GM23338 (cell line): Measurements from ENCODE around the gene MUC5AC. TPM values are rescaled to one million over a fixed set of nuclear protein-coding genes. Genes with fewer than 3 reads are reported as not detected.

Source experiments
- ATAC-seq: fragments of 200-7000 bp; cut with Tn5 transposase; 3 replicates; pipeline ENCODE4 v1.9.1; 2020
- DNase-seq: peaks from one replicate; pipeline ENCODE4 v3.0.0-alpha.2; 2015; ENCODE audit warnings: low spot score
- H2AFZ ChIP-seq: fragments of 200-600 bp; sonication (generic); 2 replicates; pipeline ENCODE4 v1.8.0; 2016; ENCODE audit warnings: antibody characterized with exemption, mild to moderate bottlenecking, moderate library complexity
- H3F3A ChIP-seq: fragments of 200-600 bp; sonication (generic); replicated peaks from 2 replicates; pipeline ENCODE4 v1.8.0; 2017; ENCODE audit warnings: antibody characterized with exemption, mixed run types, low read depth
- H3K27ac ChIP-seq: fragments of 200-600 bp; sonication (generic); 2 replicates; pipeline ENCODE4 v1.6.1; 2016; ENCODE audit warnings: low read depth
- H3K27me3 ChIP-seq: fragments of 200-600 bp; sonication (generic); 2 replicates; pipeline ENCODE4 v1.8.0; 2016; ENCODE audit warnings: mild to moderate bottlenecking, mixed run types, moderate library complexity; ENCODE audit not compliant: insufficient read depth
- H3K36me3 ChIP-seq: fragments of 200-600 bp; sonication (generic); 2 replicates; pipeline ENCODE4 v1.8.0; 2016; ENCODE audit warnings: mild to moderate bottlenecking; ENCODE audit not compliant: insufficient read depth
- H3K4me1 ChIP-seq: fragments of 200-600 bp; sonication (generic); 2 replicates; pipeline ENCODE4 v1.8.0; 2016; ENCODE audit warnings: mild to moderate bottlenecking, moderate library complexity; ENCODE audit not compliant: insufficient read depth
- H3K4me2 ChIP-seq: fragments of 200-600 bp; sonication (generic); 2 replicates; pipeline ENCODE4 v1.7.1; 2017; ENCODE audit warnings: mixed run types
- H3K4me3 ChIP-seq: fragments of 200-600 bp; sonication (generic); 2 replicates; pipeline ENCODE4 v1.6.1; 2016; ENCODE audit warnings: mixed run types
- H3K79me2 ChIP-seq: fragments of 200-600 bp; sonication (generic); replicated peaks from 2 replicates; pipeline ENCODE4 v1.8.0; 2017; ENCODE audit warnings: mild to moderate bottlenecking; ENCODE audit not compliant: insufficient read depth
- H3K9me2 ChIP-seq: fragments of 200-600 bp; sonication (generic); 2 replicates; pipeline ENCODE4 v1.8.0; 2017; ENCODE audit not compliant: insufficient read depth
- H4K20me1 ChIP-seq: fragments of 200-600 bp; sonication (generic); replicated peaks from 2 replicates; pipeline ENCODE4 v1.8.0; 2017; ENCODE audit warnings: mild to moderate bottlenecking; ENCODE audit not compliant: insufficient read depth
- H3K27ac Mint-ChIP-seq: 2 replicates; pipeline ENCODE4 v1.8.0; 2020; ENCODE audit warnings: inconsistent platforms, mild to moderate bottlenecking, moderate library complexity, mixed read lengths
- H3K27me3 Mint-ChIP-seq: 3 replicates; pipeline ENCODE4 v1.8.0; 2022; ENCODE audit warnings: low read depth, mild to moderate bottlenecking, moderate library complexity, mixed read lengths, inconsistent platforms; ENCODE audit not compliant: insufficient read depth, poor library complexity
- H3K36me3 Mint-ChIP-seq: 3 replicates; pipeline ENCODE4 v1.8.0; 2021; ENCODE audit warnings: low read depth, mild to moderate bottlenecking, inconsistent platforms, moderate library complexity, mixed read lengths
- H3K4me1 Mint-ChIP-seq: 3 replicates; pipeline ENCODE4 v1.8.0; 2020; ENCODE audit warnings: mild to moderate bottlenecking, inconsistent platforms, mixed read lengths
- H3K4me3 Mint-ChIP-seq: 3 replicates; pipeline ENCODE4 v1.8.0; 2021; ENCODE audit warnings: moderate library complexity, mild to moderate bottlenecking, inconsistent platforms, mixed read lengths
- H3K9me3 Mint-ChIP-seq: 3 replicates; pipeline ENCODE4 v1.8.0; 2020; ENCODE audit warnings: moderate library complexity, mild to moderate bottlenecking, inconsistent platforms, mixed read lengths
- CREB1 ChIP-seq: fragments of 250-450 bp; sonication (Bioruptor Pico); IDR thresholded peaks from 2 replicates; pipeline ENCODE4 v1.5.0; 2020; ENCODE audit warnings: low read depth, mild to moderate bottlenecking, moderate library complexity
- EZH2 ChIP-seq: fragments of 200-600 bp; sonication (generic); IDR thresholded peaks from one replicate; pipeline ENCODE4 v1.8.0; 2017; ENCODE audit warnings: antibody characterized with exemption, mild to moderate bottlenecking, low read depth; ENCODE audit not compliant: unreplicated experiment
- EZH2phosphoT487 ChIP-seq: fragments of 200-600 bp; sonication (generic); IDR thresholded peaks from one replicate; pipeline ENCODE4 v1.8.1; 2018; ENCODE audit warnings: antibody characterized with exemption; ENCODE audit not compliant: unreplicated experiment
- JUNB ChIP-seq: IDR thresholded peaks from one replicate; pipeline ENCODE4 v1.6.1; 2016; ENCODE audit warnings: antibody characterized with exemption; ENCODE audit not compliant: unreplicated experiment
- NANOG ChIP-seq: IDR thresholded peaks from 2 replicates; pipeline ENCODE4 v1.6.1; 2016; ENCODE audit warnings: antibody characterized with exemption, borderline replicate concordance
- POLR2AphosphoS5 ChIP-seq: IDR thresholded peaks from 2 replicates; pipeline ENCODE4 v1.6.1; 2016; ENCODE audit warnings: antibody characterized with exemption, low read depth
- STAT1 ChIP-seq: IDR thresholded peaks from one replicate; pipeline ENCODE4 v1.6.1; 2016; ENCODE audit warnings: antibody characterized with exemption; ENCODE audit not compliant: unreplicated experiment
- ZNF114 ChIP-seq: fragments of 250-450 bp; sonication (Bioruptor Pico); IDR thresholded peaks from 2 replicates; pipeline ENCODE4 v1.5.0; 2020; ENCODE audit warnings: mild to moderate bottlenecking, moderate library complexity
- ZNF331 ChIP-seq: fragments of 250-450 bp; sonication (Bioruptor Pico); IDR thresholded peaks from 2 replicates; pipeline ENCODE4 v1.5.0; 2020; ENCODE audit warnings: low read depth, mild to moderate bottlenecking, moderate library complexity
- polyA plus RNA-seq: library from polyadenylated mRNA; unstranded; fragments of >200 nt; fragmentation: Nextera tagmentation; extraction: Ambion mirVana; gene quantifications from 2 replicates; pipeline ENCODE4 v1.2.1, GENCODE V29; 2016
- total RNA-seq: library from RNA; depleted of rRNA; stranded (reverse); fragments of >200 nt; shearing (Covaris generic); gene quantifications from 2 replicates; pipeline ENCODE4 v1.2.3, GENCODE V29; 2014
- TF ChIP-seq, protein P1 (sequence below): IDR thresholded peaks from one replicate; pipeline ENCODE4 v1.6.1; 2018; ENCODE audit warnings: antibody characterized with exemption; ENCODE audit not compliant: unreplicated experiment
- TF ChIP-seq, protein P2 (sequence below): IDR thresholded peaks from 2 replicates; pipeline ENCODE4 v1.6.1; 2016; ENCODE audit warnings: antibody characterized with exemption
- TF ChIP-seq, protein P3 (sequence below), 2 experiments: fragments of 200-600 bp in 1 of 2; sonication (generic) in 1 of 2; conservative IDR thresholded peaks; 2 replicates each; pipeline versions ENCODE4 v1.5.1 to v1.6.1; 2016 to 2017; ENCODE audit warnings: antibody characterized with exemption in 2 of 2, low read depth in 2 of 2, mild to moderate bottlenecking in 2 of 2, moderate library complexity in 1 of 2
- TF ChIP-seq, protein P4 (sequence below): fragments of 250-450 bp; sonication (Bioruptor Pico); IDR thresholded peaks from 2 replicates; pipeline ENCODE4 v1.5.0; 2020; ENCODE audit warnings: mild to moderate bottlenecking, moderate library complexity

Gene MUC5AC
- total and polyA plus RNA-seq, 2 experiments from 2014 or later, result not detected

DNA sequence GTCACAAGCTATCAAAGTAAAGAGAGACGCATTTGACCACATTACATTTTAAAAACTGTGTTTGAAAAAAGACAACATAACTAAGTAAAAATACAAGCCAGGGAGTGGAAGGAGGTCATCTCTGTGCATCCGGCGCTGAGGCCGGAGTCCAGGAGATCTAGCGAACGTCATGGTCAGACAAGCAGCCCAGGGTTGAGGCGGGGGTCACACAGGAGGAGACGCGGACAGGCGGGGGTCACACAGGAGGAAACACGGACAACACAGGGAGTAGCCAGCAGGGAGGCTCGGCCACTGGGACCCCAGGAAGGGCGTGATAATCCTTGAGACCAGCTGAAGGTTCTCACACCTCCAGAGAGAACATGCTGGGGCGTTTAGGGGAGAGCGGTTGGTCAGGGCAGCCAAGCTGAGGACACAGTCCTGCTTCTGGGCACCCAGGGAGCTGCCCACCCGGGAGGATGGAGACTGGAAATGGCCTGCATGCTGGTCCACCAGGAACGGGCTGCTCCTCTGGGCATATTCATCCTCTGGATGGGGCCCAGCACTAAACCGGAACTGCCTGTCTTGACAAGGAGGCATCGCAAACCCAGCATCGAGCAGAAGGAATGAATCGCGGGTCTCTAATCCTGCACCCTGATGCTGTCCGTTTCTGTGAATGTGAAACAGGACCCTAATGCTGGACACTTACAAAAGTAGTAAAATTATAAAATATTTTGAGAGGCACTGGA lies 40.9 kb upstream of the MUC5AC start:
- no peak overlapping the region for H3K27ac Mint-ChIP-seq
- H3K4me1 ChIP-seq, result no peaks in the 10 kb centered on the region
- DNase-seq (no peak), ATAC-seq (no peak)
- H3K36me3 Mint-ChIP-seq, result no peaks in the 10 kb centered on the region
- H3K27me3 Mint-ChIP-seq, result peaks cover 8% of the 10 kb centered on the region
- no peaks in the 10 kb centered on the region for H3K79me2 ChIP-seq
- H3K9me3 Mint-ChIP-seq, result no peaks in the 10 kb centered on the region
- no peak overlapping the region for H3K4me3 Mint-ChIP-seq
- no peaks in the 10 kb centered on the region for H3K36me3 ChIP-seq
- no peak overlapping the region for H3K4me2 ChIP-seq
- TF ChIP-seq STAT1, result no peak
- no peak for TF ChIP-seq CREB1 (CRISPR knock-in tag)
- TF ChIP-seq, protein P1, sequence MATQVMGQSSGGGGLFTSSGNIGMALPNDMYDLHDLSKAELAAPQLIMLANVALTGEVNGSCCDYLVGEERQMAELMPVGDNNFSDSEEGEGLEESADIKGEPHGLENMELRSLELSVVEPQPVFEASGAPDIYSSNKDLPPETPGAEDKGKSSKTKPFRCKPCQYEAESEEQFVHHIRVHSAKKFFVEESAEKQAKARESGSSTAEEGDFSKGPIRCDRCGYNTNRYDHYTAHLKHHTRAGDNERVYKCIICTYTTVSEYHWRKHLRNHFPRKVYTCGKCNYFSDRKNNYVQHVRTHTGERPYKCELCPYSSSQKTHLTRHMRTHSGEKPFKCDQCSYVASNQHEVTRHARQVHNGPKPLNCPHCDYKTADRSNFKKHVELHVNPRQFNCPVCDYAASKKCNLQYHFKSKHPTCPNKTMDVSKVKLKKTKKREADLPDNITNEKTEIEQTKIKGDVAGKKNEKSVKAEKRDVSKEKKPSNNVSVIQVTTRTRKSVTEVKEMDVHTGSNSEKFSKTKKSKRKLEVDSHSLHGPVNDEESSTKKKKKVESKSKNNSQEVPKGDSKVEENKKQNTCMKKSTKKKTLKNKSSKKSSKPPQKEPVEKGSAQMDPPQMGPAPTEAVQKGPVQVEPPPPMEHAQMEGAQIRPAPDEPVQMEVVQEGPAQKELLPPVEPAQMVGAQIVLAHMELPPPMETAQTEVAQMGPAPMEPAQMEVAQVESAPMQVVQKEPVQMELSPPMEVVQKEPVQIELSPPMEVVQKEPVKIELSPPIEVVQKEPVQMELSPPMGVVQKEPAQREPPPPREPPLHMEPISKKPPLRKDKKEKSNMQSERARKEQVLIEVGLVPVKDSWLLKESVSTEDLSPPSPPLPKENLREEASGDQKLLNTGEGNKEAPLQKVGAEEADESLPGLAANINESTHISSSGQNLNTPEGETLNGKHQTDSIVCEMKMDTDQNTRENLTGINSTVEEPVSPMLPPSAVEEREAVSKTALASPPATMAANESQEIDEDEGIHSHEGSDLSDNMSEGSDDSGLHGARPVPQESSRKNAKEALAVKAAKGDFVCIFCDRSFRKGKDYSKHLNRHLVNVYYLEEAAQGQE, result no peak
- TF ChIP-seq, protein P2, sequence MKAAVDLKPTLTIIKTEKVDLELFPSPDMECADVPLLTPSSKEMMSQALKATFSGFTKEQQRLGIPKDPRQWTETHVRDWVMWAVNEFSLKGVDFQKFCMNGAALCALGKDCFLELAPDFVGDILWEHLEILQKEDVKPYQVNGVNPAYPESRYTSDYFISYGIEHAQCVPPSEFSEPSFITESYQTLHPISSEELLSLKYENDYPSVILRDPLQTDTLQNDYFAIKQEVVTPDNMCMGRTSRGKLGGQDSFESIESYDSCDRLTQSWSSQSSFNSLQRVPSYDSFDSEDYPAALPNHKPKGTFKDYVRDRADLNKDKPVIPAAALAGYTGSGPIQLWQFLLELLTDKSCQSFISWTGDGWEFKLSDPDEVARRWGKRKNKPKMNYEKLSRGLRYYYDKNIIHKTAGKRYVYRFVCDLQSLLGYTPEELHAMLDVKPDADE, result no peak
- no peak for TF ChIP-seq JUNB
- no peak for TF ChIP-seq NANOG
- TF ChIP-seq, protein P3, sequence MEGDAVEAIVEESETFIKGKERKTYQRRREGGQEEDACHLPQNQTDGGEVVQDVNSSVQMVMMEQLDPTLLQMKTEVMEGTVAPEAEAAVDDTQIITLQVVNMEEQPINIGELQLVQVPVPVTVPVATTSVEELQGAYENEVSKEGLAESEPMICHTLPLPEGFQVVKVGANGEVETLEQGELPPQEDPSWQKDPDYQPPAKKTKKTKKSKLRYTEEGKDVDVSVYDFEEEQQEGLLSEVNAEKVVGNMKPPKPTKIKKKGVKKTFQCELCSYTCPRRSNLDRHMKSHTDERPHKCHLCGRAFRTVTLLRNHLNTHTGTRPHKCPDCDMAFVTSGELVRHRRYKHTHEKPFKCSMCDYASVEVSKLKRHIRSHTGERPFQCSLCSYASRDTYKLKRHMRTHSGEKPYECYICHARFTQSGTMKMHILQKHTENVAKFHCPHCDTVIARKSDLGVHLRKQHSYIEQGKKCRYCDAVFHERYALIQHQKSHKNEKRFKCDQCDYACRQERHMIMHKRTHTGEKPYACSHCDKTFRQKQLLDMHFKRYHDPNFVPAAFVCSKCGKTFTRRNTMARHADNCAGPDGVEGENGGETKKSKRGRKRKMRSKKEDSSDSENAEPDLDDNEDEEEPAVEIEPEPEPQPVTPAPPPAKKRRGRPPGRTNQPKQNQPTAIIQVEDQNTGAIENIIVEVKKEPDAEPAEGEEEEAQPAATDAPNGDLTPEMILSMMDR (conservative IDR thresholded peaks at IDR 0.05; ENCODE audit: low read depth in 2 of 2), result no peak
- TF ChIP-seq, protein P4, sequence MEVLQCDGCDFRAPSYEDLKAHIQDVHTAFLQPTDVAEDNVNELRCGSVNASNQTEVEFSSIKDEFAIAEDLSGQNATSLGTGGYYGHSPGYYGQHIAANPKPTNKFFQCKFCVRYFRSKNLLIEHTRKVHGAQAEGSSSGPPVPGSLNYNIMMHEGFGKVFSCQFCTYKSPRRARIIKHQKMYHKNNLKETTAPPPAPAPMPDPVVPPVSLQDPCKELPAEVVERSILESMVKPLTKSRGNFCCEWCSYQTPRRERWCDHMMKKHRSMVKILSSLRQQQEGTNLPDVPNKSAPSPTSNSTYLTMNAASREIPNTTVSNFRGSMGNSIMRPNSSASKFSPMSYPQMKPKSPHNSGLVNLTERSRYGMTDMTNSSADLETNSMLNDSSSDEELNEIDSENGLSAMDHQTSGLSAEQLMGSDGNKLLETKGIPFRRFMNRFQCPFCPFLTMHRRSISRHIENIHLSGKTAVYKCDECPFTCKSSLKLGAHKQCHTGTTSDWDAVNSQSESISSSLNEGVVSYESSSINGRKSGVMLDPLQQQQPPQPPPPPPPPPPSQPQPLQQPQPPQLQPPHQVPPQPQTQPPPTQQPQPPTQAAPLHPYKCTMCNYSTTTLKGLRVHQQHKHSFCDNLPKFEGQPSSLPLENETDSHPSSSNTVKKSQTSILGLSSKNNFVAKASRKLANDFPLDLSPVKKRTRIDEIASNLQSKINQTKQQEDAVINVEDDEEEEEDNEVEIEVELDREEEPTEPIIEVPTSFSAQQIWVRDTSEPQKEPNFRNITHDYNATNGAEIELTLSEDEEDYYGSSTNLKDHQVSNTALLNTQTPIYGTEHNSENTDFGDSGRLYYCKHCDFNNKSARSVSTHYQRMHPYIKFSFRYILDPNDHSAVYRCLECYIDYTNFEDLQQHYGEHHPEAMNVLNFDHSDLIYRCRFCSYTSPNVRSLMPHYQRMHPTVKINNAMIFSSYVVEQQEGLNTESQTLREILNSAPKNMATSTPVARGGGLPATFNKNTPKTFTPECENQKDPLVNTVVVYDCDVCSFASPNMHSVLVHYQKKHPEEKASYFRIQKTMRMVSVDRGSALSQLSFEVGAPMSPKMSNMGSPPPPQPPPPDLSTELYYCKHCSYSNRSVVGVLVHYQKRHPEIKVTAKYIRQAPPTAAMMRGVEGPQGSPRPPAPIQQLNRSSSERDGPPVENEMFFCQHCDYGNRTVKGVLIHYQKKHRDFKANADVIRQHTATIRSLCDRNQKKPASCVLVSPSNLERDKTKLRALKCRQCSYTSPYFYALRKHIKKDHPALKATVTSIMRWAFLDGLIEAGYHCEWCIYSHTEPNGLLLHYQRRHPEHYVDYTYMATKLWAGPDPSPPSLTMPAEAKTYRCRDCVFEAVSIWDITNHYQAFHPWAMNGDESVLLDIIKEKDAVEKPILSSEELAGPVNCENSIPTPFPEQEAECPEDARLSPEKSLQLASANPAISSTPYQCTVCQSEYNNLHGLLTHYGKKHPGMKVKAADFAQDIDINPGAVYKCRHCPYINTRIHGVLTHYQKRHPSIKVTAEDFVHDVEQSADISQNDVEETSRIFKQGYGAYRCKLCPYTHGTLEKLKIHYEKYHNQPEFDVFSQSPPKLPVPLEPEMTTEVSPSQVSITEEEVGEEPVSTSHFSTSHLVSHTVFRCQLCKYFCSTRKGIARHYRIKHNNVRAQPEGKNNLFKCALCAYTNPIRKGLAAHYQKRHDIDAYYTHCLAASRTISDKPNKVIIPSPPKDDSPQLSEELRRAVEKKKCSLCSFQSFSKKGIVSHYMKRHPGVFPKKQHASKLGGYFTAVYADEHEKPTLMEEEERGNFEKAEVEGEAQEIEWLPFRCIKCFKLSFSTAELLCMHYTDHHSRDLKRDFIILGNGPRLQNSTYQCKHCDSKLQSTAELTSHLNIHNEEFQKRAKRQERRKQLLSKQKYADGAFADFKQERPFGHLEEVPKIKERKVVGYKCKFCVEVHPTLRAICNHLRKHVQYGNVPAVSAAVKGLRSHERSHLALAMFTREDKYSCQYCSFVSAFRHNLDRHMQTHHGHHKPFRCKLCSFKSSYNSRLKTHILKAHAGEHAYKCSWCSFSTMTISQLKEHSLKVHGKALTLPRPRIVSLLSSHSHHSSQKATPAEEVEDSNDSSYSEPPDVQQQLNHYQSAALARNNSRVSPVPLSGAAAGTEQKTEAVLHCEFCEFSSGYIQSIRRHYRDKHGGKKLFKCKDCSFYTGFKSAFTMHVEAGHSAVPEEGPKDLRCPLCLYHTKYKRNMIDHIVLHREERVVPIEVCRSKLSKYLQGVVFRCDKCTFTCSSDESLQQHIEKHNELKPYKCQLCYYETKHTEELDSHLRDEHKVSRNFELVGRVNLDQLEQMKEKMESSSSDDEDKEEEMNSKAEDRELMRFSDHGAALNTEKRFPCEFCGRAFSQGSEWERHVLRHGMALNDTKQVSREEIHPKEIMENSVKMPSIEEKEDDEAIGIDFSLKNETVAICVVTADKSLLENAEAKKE (CRISPR knock-in tag), result no peak
- TF ChIP-seq EZH2phosphoT487, result no peak
- TF ChIP-seq EZH2, result no peak
- no peak for TF ChIP-seq ZNF331 (CRISPR knock-in tag)
- TF ChIP-seq ZNF114 (CRISPR knock-in tag), result no peak
- TF ChIP-seq POLR2AphosphoS5, result no peak
- H3K4me1 Mint-ChIP-seq, result no peaks in the 10 kb centered on the region; the same call in 2 of the 3 replicates
- no peak overlapping the region for H3K4me3 ChIP-seq
- no peaks in the 10 kb centered on the region for H3K27me3 ChIP-seq
- no peaks in the 10 kb centered on the region for H4K20me1 ChIP-seq
- H3F3A ChIP-seq, result no peaks in the 10 kb centered on the region
- no peak overlapping the region for H3K27ac ChIP-seq
- H2AFZ ChIP-seq, result no peak overlapping the region
- H3K9me2 ChIP-seq, result no peaks in the 10 kb centered on the region
